Transverse colon (tissue), 4 donors: ENCODE results near the gene SRPK3.

ENCODE experiments used
- CTCF ChIP-seq, 5 experiments: fragments of 200-600 bp in 3 of 5; fragments of 450-650 bp in 2 of 5; sonication (generic) in 3 of 5; IDR thresholded peaks; 1 replicate in 2 of 5; 2 replicates in 3 of 5; pipeline ENCODE4 v1.5.1; 2016 to 2017; ENCODE audit warnings: antibody characterized with exemption in 5 of 5, inconsistent platforms in 3 of 5, mild to moderate bottlenecking in 2 of 5, moderate library complexity in 1 of 5
- EP300 ChIP-seq: sonication (generic); formaldehyde crosslinking; IDR thresholded peaks from one replicate; pipeline ENCODE4 v1.6.1; 2017; ENCODE audit warnings: antibody characterized with exemption, low read depth
- POLR2A ChIP-seq: fragments of 450-650 bp; IDR thresholded peaks from one replicate; pipeline ENCODE4 v1.6.1; 2016; ENCODE audit warnings: antibody characterized with exemption, mild to moderate bottlenecking, moderate library complexity
- POLR2AphosphoS5 ChIP-seq, 3 donors: sonication (generic); formaldehyde crosslinking; IDR thresholded peaks; one replicate each; pipeline ENCODE4 v1.6.1; 2016; ENCODE audit warnings: antibody characterized with exemption in 3 of 3

GRCh38 chrX:153818571-153819383, 37.9 kb downstream of the SRPK3 start:
- TF ChIP-seq POLR2A, result no peak
- TF ChIP-seq CTCF (IDR thresholded peaks at IDR 0.05), result no peak
- no peak for TF ChIP-seq POLR2AphosphoS5 (IDR thresholded peaks at IDR 0.05)
- no peak for TF ChIP-seq EP300
